K562 (cell line): ENCODE measurements around the gene LIX1. TPM values are rescaled to one million over a fixed set of nuclear protein-coding genes. Genes with fewer than 3 reads are reported as not detected.

Experiments
- ATAC-seq: fragments of 200-7000 bp; cut with Tn5 transposase; 3 replicates; pipeline ENCODE4 v1.9.1; 2020; ENCODE audit warnings: moderate library complexity
- BruUV-seq: library from RNA; stranded (reverse); fragments of 400-500 nt; replicated peaks from 2 replicates; lab custom pipeline; 2021; lab: Mats Ljungman, UMichigan
- CTCF ChIA-PET: fragments of 300-600 bp; formaldehyde crosslinking; extraction: SDS; loops from one replicate; lab custom pipeline; 2021; ENCODE audit warnings: low intra/inter-chr PET ratio; lab: Yijun Ruan, JAX
- POLR2A ChIA-PET: fragments of 300-600, 350-650 bp; sonication (Branson Sonifier 250); formaldehyde crosslinking; extraction: SDS; loops from one replicate; lab custom pipeline; 2021; ENCODE audit warnings: antibody characterized with exemption, inconsistent platforms; lab: Yijun Ruan, JAX
- DNase-seq, 4 experiments: peaks; one replicate each; pipeline versions ENCODE4 v3.0.0 to v3.0.0-alpha.2; 2011 to 2018; ENCODE audit warnings: low spot score in 3 of 4, mixed read lengths in 3 of 4; ENCODE audit errors: extremely low read depth in 1 of 4
- FAIRE-seq: peaks from 2 replicates; lab custom pipeline; 2011; peaks lifted over from hg19 to GRCh38; lab: Jason Lieb, UNC
- H2AFZ ChIP-seq: 2 replicates; pipeline ENCODE4 v1.6.0; 2011; ENCODE audit warnings: low read depth, low read length, control low read depth, inconsistent platforms
- H3K27ac ChIP-seq: fragments of 200-600 bp; 3 replicates; pipeline ENCODE4 v1.8.0; 2011; ENCODE audit warnings: low read depth, mild to moderate bottlenecking, control low read depth, inconsistent platforms, low read length, moderate library complexity, mixed read lengths; ENCODE audit errors: extremely low read depth
- H3K27me3 ChIP-seq, 2 experiments: fragments of 300-600 bp in 1 of 2; 2 replicates in 1 of 2; 3 replicates in 1 of 2; pipeline versions ENCODE4 v1.6.0 to v1.8.0; 2011; ENCODE audit warnings: inconsistent platforms in 2 of 2, low read length in 2 of 2, mild to moderate bottlenecking in 1 of 2, mixed read lengths in 1 of 2, moderate library complexity in 1 of 2; ENCODE audit not compliant: control insufficient read depth in 2 of 2, insufficient read depth in 2 of 2
- H3K36me3 ChIP-seq: fragments of 300-600 bp; 3 replicates; pipeline ENCODE4 v1.8.0; 2011; ENCODE audit warnings: mild to moderate bottlenecking, low read length, inconsistent platforms; ENCODE audit not compliant: control insufficient read depth, insufficient read depth
- H3K4me1 ChIP-seq, 2 experiments: fragments of 200-600 bp in 1 of 2; replicated peaks in 1 of 2; 2 replicates in 1 of 2; 3 replicates in 1 of 2; pipeline versions ENCODE4 v1.5.1 to v1.8.0; 2011; ENCODE audit warnings: inconsistent platforms in 2 of 2, low read length in 2 of 2, mild to moderate bottlenecking in 1 of 2, mixed read lengths in 1 of 2, moderate library complexity in 1 of 2; ENCODE audit not compliant: control insufficient read depth in 2 of 2, insufficient read depth in 2 of 2
- H3K4me2 ChIP-seq: 2 replicates; pipeline ENCODE4 v1.6.1; 2011; ENCODE audit warnings: low read length, control low read depth, inconsistent platforms, mixed read lengths; ENCODE audit not compliant: insufficient read depth
- H3K4me3 ChIP-seq: fragments of 200-600 bp; sonication (generic), shearing (Covaris generic); 2 replicates; pipeline ENCODE4 v1.5.1; 2016; ENCODE audit warnings: control low read depth, inconsistent platforms
- H3K79me2 ChIP-seq: fragments of 200-600 bp; 3 replicates; pipeline ENCODE4 v1.8.0; 2011; ENCODE audit warnings: low read length, inconsistent platforms; ENCODE audit not compliant: control insufficient read depth, insufficient read depth
- H3K9ac ChIP-seq, 2 experiments: 2 replicates each; pipeline versions ENCODE4 v1.6.0 to v1.6.1; 2011; ENCODE audit warnings: low read depth in 2 of 2, low read length in 2 of 2, control low read depth in 1 of 2, inconsistent platforms in 1 of 2, mild to moderate bottlenecking in 1 of 2, mixed read lengths in 1 of 2; ENCODE audit not compliant: insufficient read depth in 1 of 2
- H3K9me1 ChIP-seq: one replicate; pipeline ENCODE4 v1.6.0; 2011; ENCODE audit warnings: inconsistent platforms, mild to moderate bottlenecking, low read length, moderate library complexity; ENCODE audit not compliant: control insufficient read depth, insufficient read depth
- H3K9me3 ChIP-seq: replicated peaks from 2 replicates; pipeline ENCODE4 v1.5.1; 2011; ENCODE audit warnings: low read depth, low read length, inconsistent platforms; ENCODE audit not compliant: control insufficient read depth, insufficient read depth
- H4K20me1 ChIP-seq: replicated peaks from 2 replicates; pipeline ENCODE4 v1.6.1; 2011; ENCODE audit warnings: low read length, inconsistent platforms, mixed read lengths; ENCODE audit not compliant: control insufficient read depth, insufficient read depth
- BHLHE40 ChIP-seq: IDR thresholded peaks from 2 replicates; pipeline ENCODE4 v1.6.1; 2011; ENCODE audit warnings: low read length, improper control_type of control experiment
- CHD1 ChIP-seq: fragments of 200-600 bp; sonication (generic); IDR thresholded peaks from one replicate; pipeline ENCODE4 v1.6.1; 2012; ENCODE audit warnings: mild to moderate bottlenecking, moderate library complexity, low read length, inconsistent platforms
- CREB1 ChIP-seq, 2 experiments: sonication (generic) in 1 of 2; formaldehyde crosslinking in 1 of 2; IDR thresholded peaks; 2 replicates each; pipeline versions ENCODE4 v1.6.1 to v1.8.0; 2012 to 2022; ENCODE audit warnings: inconsistent platforms in 1 of 2, mild to moderate bottlenecking in 1 of 2, missing genetic modification reagents in 1 of 2, moderate library complexity in 1 of 2
- GTF2A2 ChIP-seq: IDR thresholded peaks from 2 replicates; pipeline ENCODE4 v1.6.1; 2016; ENCODE audit warnings: mild to moderate bottlenecking, missing genetic modification characterization, missing compliant biosample characterization
- JUND ChIP-seq, 2 experiments: IDR thresholded peaks; 2 replicates in 1 of 2; 3 replicates in 1 of 2; pipeline ENCODE4 v1.6.1; 2011; ENCODE audit warnings: borderline replicate concordance in 2 of 2, low read depth in 2 of 2, low read length in 2 of 2, improper control_type of control experiment in 1 of 2, missing biosample characterization in 1 of 2, missing genetic modification characterization in 1 of 2, missing genetic modification reagents in 1 of 2
- MXD1 ChIP-seq: fragments of 250-450 bp; sonication (Bioruptor Pico); IDR thresholded peaks from 2 replicates; pipeline ENCODE4 v1.8.0; 2021; ENCODE audit warnings: borderline replicate concordance, mild to moderate bottlenecking, moderate library complexity; ENCODE audit not compliant: poor library complexity, severe bottlenecking
- NFIC ChIP-seq: fragments of 450-650 bp; IDR thresholded peaks from 2 replicates; pipeline ENCODE4 v1.6.1; 2017; ENCODE audit warnings: mild to moderate bottlenecking, inconsistent platforms
- NRF1 ChIP-seq, 2 experiments: fragments of 450-650 bp; IDR thresholded peaks in 1 of 2; conservative IDR thresholded peaks in 1 of 2; 2 replicates each; pipeline ENCODE4 v1.6.1; 2014; ENCODE audit warnings: mild to moderate bottlenecking in 2 of 2
- PTBP1 ChIP-seq: fragments of 200-400 bp; formaldehyde crosslinking; IDR thresholded peaks from 2 replicates; pipeline ENCODE4 v1.6.1; 2017; ENCODE audit warnings: low read depth, low read length
- SNAPC5 ChIP-seq: fragments of 250-450 bp; sonication (Bioruptor Pico); IDR thresholded peaks from 2 replicates; pipeline ENCODE4 v1.8.0; 2021; ENCODE audit warnings: moderate library complexity, mild to moderate bottlenecking, inconsistent platforms
- ZBTB9 ChIP-seq: fragments of 450-650 bp; formaldehyde crosslinking; IDR thresholded peaks from 2 replicates; pipeline ENCODE4 v1.4.0; 2020; ENCODE audit warnings: mild to moderate bottlenecking, moderate library complexity
- ZNF41 ChIP-seq: fragments of 250-450 bp; sonication (Bioruptor Pico); conservative IDR thresholded peaks from 2 replicates; pipeline ENCODE4 v1.4.0; 2020; ENCODE audit warnings: mild to moderate bottlenecking
- WGBS: fragments of 100-300 bp; shearing (Covaris generic); methylation state at CpG from one replicate; pipeline ENCODE4 v1.1.6; 2016; ENCODE audit warnings: low coverage, mixed read lengths; ENCODE audit not compliant: insufficient coverage; ENCODE audit errors: missing lambda C conversion rate; 5-methylcytosine and 5-hydroxymethylcytosine counted together
- in situ Hi-C: fragments of 300-500 bp; cut with MboI; formaldehyde crosslinking; loops from 4 replicates; pipeline ENCODE4 v1.15.0; 2018; ENCODE audit warnings: inconsistent platforms, mixed read lengths
- intact Hi-C: fragments of 100-400 bp; cut with micrococcal nuclease; formaldehyde crosslinking; loops from 2 replicates; pipeline ENCODE4 v1.14.2; 2022
- polyA plus RNA-seq, 8 experiments: library from polyadenylated mRNA; depleted of rRNA in 4 of 8; stranded (reverse) in 5 of 8; unstranded in 3 of 8; fragments of >200 nt; fragmentation: Nextera tagmentation in 2 of 8; fragmentation: Illumina TruSeq in 1 of 8; extraction: Ambion mirVana in 2 of 8; extraction: Trizol in 1 of 8; gene quantifications; 2 replicates each; pipeline versions ENCODE4 v1.2.1 to v1.2.3, GENCODE V29; 2011 to 2014; ENCODE audit warnings: inconsistent platforms in 1 of 8, missing spikeins in 1 of 8
- total RNA-seq, 7 experiments: library from RNA; depleted of rRNA in 6 of 7; stranded (reverse); fragments of >200 nt in 6 of 7; fragmentation: Illumina TruSeq in 2 of 7; extraction: Trizol in 2 of 7; gene quantifications; 2 replicates each; pipeline versions ENCODE4 v1.2.1 to v1.2.3, GENCODE V29; 2011 to 2021; ENCODE audit warnings: low replicate concordance in 1 of 7

The LIX1 gene
- total and polyA plus RNA-seq, 9 of the 15 experiments (the other 6 are each of a cell fraction or from before 2014, with no cell fraction given), result 0.01 to 0.18 TPM; not detected in 7

GRCh38 chr5:97074859-97075489, 67.4 kb downstream of the LIX1 start:
- no peaks in the 10 kb centered on the region for H3K9me1 ChIP-seq
- H3K9me3 ChIP-seq, result no peaks in the 10 kb centered on the region
- H2AFZ ChIP-seq, result peak overlapping the region; percentile 54
- no peak for DNase-seq
- in situ Hi-C loops, result no loop called here
- intact Hi-C loops, result no loop called here
- ChIA-PET CTCF (no interaction called here), POLR2A (interaction anchor here (1.1 kb wide), 1 partner anchor 15 kb away, joined by 3 read pairs; no protein-coding TSS in a partner anchor)
- BruUV-seq, result no TSS peak
- no peaks in the 10 kb centered on the region for H4K20me1 ChIP-seq
- no peak overlapping the region for H3K4me2 ChIP-seq
- no peaks in the 10 kb centered on the region for H3K27me3 ChIP-seq
- WGBS, result 6% methylated on average over 4 of the region's 4 CpGs
- no peaks in the 10 kb centered on the region for H3K36me3 ChIP-seq
- no peak overlapping the region for H3K9ac ChIP-seq
- no peaks in the 10 kb centered on the region for H3K79me2 ChIP-seq
- no peak for FAIRE-seq
- ATAC-seq, result peak; percentile 34; the same call in 1 of the 3 replicates
- H3K27ac ChIP-seq, result no peak overlapping the region
- TF ChIP-seq NFIC (peak; percentile 9; the same call in 1 of the 2 replicates), NRF1 (conservative IDR thresholded peaks at IDR 0.05 in 1 of 2, IDR thresholded peaks at IDR 0.05 in 1 of 2) (no peak)
- H3K4me3 ChIP-seq, result no peak overlapping the region
- peaks cover 0 to 3% of the 10 kb centered on the region in 2 experiments; a peak in 1 of 5 replicates for H3K4me1 ChIP-seq

- Histone ChIP-seq H2AFZ (no peak overlapping the region), H3K4me2 (no peak overlapping the region), H3K4me3 (no peak overlapping the region), H4K20me1 (no peaks in the 10 kb centered on the region), H3K36me3 (no peaks in the 10 kb centered on the region), H3K79me2 (no peaks in the 10 kb centered on the region), H3K4me1 (peaks cover 0 to 3% of the 10 kb centered on the region in 2 experiments; a peak in 1 of 5 replicates), H3K9me3 (no peaks in the 10 kb centered on the region), H3K27me3 (no peaks in the 10 kb centered on the region), H3K27ac (no peak overlapping the region), H3K9ac (no peak overlapping the region)
- no peak for ATAC-seq
- BruUV-seq, result no TSS peak
- in situ Hi-C loops (no loop called here), intact Hi-C loops (no loop called here)
- 36% methylated on average over 3 of the region's 3 CpGs for WGBS
- DNase-seq, result no peak
- no peak for TF ChIP-seq CREB1 (IDR thresholded peaks at IDR 0.05)
- no peak for TF ChIP-seq CREB1 (CRISPR knock-in tag; IDR thresholded peaks at IDR 0.05)
- no peak for TF ChIP-seq JUND (IDR thresholded peaks at IDR 0.05; ENCODE audit: borderline replicate concordance, low read depth, low read length)
- TF ChIP-seq JUND (tag; IDR thresholded peaks at IDR 0.05; ENCODE audit: borderline replicate concordance, low read depth, low read length), result no peak
- no peak for TF ChIP-seq PTBP1
- no peak for TF ChIP-seq ZNF41
- no peak for TF ChIP-seq CHD1
- TF ChIP-seq MXD1 (CRISPR knock-in tag), result no peak
- TF ChIP-seq BHLHE40, result no peak
- no peak for TF ChIP-seq SNAPC5 (CRISPR knock-in tag)
- TF ChIP-seq ZBTB9 (CRISPR knock-in tag), result no peak
- no peak for TF ChIP-seq GTF2A2 (tag)
- TF ChIP-seq, all 486 proteins: peak for 0
- ChIA-PET CTCF (no interaction called here), POLR2A (no interaction called here)
- no peak for FAIRE-seq
- no peaks in the 10 kb centered on the region for H3K9me1 ChIP-seq
Measured at GRCh38 chr5:97073420-97073819, 69.0 kb downstream of the LIX1 start.
